NCI-H1694 (cell line): ENCODE measurements around the gene CCDC9.
A peak's percentile ranks its signal among the peaks of the same experiment; 100 is the strongest.
"Not testable (repeated sequence)": the region's sequence is repeated elsewhere in the genome, so short reads cannot be mapped to it uniquely, and the experiment has no call there.

ENCODE experiments used
- DNase-seq: peaks from one replicate; lab custom pipeline; 2025; lab: John Stamatoyannopoulos, UW

Gene CCDC9

GRCh38 chr19:47300867-47301266 is 44.5 kb downstream of the CCDC9 start:
- not testable (repeated sequence) for DNase-seq

DNA sequence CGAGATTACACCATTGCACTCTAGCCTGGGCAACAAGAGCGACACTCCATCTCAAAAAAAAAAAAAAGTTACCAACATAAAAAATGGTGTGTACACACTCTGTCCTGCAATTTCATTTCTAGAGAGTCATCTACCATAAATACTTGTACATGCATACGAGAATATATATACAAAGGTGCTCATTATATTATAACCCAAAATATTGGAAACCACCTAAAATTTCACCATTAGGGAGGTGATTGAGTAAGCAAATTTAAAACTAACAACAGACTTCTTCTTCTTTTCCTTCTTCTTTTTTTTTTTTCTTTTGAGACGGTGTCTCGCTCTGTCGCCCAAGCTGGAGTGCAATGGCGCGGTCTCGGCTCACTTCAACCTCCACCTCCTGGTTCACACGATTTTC is 45.9 kb downstream of the CCDC9 start:
- DNase-seq: no peak

DNA sequence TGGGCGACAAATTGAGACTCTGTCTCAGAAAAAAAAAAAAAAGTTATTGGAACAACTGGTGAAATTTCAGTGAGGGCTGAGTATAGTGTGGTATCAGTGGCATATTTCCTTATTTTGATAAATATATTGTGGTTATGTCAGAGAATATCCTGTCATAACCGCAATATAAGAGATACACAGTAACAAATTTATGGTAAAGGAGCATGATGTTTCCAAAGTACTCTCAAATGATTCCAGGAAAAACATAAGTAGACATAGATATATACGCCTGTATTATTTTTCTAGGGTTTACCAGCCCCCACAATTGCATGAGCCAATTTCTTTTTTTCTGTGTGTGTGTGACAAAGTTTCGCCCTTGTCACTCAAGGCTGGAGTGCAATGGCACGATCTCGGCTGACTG is 47.6 kb downstream of the CCDC9 start:
- no peak for DNase-seq

GRCh38 chr19:47305309-47305751 is 49.0 kb downstream of the CCDC9 start:
- DNase-seq: peak; percentile 66

- DNase-seq: no peak
Observed at GRCh38 chr19:47306303-47306702, 50.0 kb downstream of the CCDC9 start.

DNA sequence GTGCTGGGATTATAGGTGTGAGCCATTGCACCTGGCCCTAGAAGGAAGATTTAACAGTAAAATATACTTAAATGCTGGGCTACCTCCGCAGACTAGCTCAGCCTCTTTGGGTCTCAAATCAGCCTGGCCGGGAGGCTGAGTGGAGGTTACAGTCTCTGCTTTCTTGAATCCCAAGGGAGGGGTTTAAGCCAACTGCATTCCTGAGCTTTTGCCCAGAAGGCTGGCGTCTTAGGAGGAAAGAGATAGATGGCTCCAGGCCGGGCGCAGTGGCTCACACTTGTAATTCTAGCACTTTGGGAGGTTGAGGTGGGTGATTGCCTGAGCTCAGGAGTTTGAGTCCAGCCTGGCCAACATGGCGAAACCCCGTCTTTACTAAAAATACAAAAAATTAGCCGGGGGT is 52.7 kb downstream of the CCDC9 start:
- DNase-seq: no peak

DNA sequence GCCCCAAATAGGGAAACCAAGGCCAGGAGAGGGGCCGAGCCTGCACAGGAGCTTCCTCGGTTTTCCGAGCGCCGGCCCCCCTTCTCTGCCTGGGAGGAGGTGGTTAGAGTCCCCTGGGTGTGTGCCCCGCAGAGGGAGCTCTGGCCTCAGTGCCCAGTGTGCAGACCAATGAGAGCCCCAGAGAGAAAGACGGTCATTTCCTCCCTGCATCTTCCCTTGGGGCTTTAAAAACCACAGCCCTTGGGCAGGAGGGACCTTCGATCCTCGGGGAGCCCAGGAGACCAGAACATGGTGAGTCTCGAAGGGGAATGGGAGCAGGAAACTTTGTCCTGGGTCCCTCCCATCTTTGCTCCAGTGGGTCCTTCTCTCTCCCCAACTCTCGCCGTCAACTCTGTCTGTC is 53.3 kb downstream of the CCDC9 start, which contains the start of gene C5AR1:
TSS of gene C5AR1 (plus strand) at position 254 of the 400 bp plus-strand sequence. CDS start at position 289, 35 bp downstream.
- DNase-seq: no peak

DNA sequence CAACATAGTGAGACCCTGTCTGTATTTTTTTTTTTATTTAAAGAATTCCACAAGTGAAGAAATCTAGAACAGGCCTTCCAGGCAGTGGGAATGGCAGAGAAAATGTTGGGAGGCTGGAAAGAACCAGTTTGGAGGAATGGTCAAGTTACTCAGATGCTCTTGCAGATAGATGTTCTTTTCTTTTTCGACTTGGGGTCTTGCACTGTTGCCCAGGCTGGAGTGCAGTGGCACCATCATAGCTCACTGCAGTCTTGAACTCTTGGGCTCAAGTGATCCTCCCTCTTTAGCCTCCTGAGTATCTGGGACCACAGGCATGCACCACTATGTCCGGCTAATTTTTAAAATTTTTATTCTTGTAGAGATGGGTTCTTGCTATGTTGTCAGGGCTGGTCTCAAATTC is 54.0 kb downstream of the CCDC9 start:
- DNase-seq: no peak

DNA sequence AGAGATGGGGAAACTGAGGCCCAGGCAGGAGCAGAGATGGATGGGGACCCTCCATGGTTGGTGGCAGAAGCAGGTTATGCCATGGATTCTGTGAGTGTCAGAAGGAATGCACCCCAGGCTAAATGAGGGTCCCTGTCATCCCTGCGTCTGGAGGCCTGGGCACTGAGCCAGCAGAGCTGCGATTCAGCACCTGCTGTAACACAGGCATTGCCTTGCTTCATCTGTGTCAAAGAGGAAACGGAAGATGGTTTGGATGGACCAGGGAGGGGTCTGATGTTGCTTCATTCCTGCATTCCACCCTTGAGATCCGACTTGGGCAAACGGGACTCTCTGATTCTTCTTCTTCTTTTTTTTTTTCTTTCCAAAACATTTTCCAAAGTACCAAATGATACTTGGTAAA is 54.5 kb downstream of the CCDC9 start:
- DNase-seq: peak; percentile 69

- no peak for DNase-seq
Observed at GRCh38 chr19:47312366-47313006, 56.2 kb downstream of the CCDC9 start.

DNA sequence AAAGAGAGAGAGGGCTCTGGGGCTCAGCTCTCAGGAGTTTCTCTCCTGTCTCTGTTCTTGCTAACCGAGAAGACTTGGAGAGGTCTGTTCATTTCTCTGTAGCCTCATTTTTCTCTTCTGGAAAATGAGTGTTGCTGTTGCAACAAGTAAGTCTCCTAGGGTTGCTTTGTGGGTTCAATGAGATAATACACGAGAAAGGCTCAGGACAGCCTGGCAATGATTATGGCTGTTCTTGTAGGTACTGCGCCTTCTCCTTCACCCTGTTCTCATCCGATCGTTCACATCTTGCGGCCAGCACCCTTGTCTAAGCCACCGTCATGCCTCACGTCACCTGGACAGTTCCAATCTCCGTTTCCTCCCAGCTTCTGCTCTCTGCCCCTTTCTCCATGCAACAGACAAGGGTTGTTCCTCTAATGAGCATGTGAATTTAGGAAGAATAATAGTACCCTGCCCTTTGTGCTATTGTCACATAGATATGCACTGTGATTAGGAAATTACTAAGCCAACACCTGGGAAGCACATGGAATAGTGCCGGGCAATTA is 57.5 kb downstream of the CCDC9 start:
- no peak for DNase-seq

GRCh38 chr19:47315125-47315821 is 58.9 kb downstream of the CCDC9 start:
- no peak for DNase-seq

- DNase-seq: no peak
Observed at GRCh38 chr19:47316513-47316912, 60.2 kb downstream of the CCDC9 start.

GRCh38 chr19:47319923-47320871 is 63.9 kb downstream of the CCDC9 start:
- DNase-seq: no peak
